Stimulated activated CD4-positive, alpha-beta T cell treated with anti-CD3 and anti-CD28 coated beads, Interleukin-15, amount 100 ng/mL, for 1 hour (primary cell): ENCODE data around the gene KRTAP4-11.
"Not testable (repeated sequence)": the region's sequence is repeated elsewhere in the genome, so short reads cannot be mapped to it uniquely, and the experiment has no call there.

Experiments
- DNase-seq, 2 donors: peaks; one replicate each; pipeline ENCODE4 v3.0.0-alpha.2; 2020; ENCODE audit warnings: low read depth in 1 of 2, low spot score in 1 of 2

The KRTAP4-11 gene

DNA sequence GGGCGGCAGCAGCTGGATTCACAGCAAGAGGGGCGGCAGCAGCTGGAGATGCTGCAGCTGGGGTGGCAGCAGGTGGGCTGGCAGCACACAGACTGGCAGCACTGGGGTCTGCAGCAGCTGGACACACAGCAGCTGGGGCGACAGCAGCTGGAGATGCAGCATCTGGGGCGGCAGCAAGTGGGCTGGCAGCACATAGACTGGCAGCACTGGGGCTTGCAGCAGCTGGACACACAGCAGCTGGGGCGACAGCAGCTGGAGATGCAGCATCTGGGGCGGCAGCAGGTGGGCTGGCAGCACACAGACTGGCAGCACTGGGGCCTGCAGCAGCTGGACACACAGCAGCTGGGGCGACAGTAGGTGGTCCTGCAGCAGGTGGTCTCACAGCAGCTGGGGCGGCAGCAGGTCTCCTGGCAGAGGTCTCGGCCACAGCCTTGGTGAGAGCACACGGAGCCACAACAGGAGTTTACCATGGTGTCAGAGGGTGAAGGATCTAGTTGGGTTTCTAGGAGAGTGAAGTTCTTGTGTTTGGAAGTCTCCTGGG, at the start of gene KRTAP4-11:
Gene KRTAP4-11 (minus strand): TSS at position 528 of the 541 bp plus-strand sequence. CDS start 58 bp downstream, at position 470.
- DNase-seq, result not testable (repeated sequence)

GRCh38 chr17:41167561-41167960, 49.4 kb upstream of the KRTAP4-11 start:
- DNase-seq, result no peak

DNA sequence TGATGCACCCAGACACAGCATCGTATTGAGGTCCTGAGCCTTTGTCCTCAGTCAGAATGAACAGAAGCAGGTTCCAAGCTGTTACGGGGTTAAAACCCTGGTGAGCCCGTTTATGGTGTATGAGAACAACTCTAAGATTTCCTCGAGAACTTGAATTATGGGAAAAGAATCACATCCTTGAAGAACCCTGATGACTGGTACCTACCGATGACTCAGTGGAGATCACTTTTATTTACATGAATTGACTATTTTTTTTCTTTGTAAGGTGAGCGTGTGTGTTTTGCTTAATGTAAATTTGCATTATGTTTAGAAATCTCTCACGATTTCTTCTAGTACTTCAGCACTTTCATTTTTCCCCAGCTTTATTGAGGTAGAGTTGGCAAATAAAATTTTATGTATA, 45.7 kb upstream of the KRTAP4-11 start:
- no peak for DNase-seq

- no peak for DNase-seq
These were observed 42.5 kb upstream of the KRTAP4-11 start, which contains the start of gene KRTAP4-4 for GRCh38 chr17:41160648-41161047. KRTAP4-4 (minus strand) TSS chr17:41160748; CDS start chr17:41160691, 57 bp downstream.

DNA sequence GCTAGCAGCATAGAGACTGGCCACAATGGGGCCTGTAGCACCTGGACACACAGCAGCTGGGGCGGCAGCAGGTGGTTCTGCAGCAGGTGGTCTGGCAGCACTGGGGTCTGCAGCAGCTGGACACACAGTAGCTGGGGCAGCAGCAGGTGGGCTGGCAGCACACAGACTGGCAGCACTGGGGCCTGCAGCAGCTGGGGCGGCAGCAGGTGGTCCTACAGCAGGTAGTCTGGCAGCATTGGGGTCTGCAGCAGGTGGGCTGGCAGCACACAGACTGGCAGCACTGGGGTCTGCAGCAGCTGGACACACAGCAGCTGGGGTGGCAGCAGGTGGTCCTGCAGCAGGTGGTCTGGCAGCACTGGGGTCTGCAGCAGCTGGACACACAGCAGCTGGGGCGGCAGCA, 42.0 kb upstream of the KRTAP4-11 start:
- DNase-seq, result not testable (repeated sequence)

DNA sequence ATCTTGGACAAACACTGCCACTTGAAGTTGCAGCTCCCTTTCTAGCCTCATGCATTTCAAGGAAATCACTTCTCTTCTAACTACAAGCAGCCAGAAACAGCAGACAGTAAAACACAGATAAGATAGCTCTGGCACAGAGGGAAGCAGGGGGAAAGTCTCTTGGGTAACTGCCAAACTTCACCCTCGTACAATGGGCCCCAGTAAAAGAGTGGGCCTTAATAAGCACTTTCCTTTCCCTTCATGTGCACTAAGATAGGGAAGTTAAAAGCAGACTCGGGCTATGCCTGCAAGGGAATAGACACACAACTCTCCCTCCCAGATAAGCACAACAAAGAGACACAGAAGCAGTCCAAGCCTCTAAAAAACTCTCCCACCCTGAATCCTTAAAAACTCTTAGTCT, 35.7 kb upstream of the KRTAP4-11 start:
- no peak for DNase-seq

DNA sequence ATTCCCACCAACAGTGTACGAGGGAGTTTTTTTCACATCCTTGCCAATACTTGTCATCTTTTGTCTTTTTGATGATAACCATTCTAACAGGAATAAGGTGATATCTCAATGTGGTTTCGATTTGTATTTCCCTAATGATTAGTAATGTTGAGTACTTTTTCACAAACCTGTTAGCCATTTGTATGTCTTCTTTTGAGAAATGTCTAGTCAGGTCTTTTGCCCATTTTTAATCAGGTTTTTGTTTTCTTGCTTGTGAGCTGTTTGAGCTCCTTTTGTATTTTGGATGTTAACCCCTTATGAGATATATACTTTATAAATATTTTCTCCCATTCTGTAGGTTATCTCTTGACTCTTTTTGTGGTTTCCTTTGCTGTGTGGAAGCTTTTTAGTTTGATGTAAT, 33.4 kb upstream of the KRTAP4-11 start:
- DNase-seq, result no peak

DNA sequence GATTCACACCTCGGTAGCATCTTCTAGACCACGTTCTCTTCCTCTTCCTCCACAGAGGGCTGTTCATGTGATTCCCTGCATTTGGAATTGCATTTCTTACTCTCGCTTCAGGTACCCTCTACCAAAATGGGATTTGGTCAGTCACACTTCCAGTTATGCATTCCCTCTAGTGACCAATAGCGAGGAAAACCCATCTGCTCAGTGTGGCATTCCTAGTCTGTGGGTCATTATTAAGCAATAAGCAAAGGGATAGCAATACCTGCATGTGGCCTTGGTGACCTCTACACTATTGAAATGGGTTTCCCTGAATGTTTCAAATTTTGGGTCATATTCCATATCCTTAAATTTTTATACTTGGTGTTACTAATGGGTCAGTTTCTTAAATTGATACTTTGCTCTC, 31.9 kb upstream of the KRTAP4-11 start:
- DNase-seq, result no peak

DNA sequence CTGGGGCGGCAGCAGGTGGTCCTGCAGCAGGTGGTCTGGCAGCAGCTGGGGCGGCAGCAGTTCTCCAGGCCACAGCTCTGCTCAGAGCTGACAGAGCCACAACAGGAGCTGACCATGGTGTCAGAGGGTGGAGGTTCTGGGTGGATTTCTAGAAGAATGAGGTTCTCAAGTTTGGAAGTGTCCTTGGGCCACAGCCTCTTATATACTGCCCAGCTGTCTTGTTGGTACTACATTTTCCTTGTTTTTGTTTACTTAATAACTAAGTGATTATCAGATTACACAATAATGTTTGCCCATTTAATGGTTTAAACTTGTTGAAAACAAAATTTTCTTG, 31.4 kb upstream of the KRTAP4-11 start, which contains the start of gene KRTAP4-5:
Gene KRTAP4-5 (minus strand): TSS at position 174 of the 334 bp plus-strand sequence. CDS start 58 bp downstream, at position 116.
- DNase-seq, result no peak

DNA sequence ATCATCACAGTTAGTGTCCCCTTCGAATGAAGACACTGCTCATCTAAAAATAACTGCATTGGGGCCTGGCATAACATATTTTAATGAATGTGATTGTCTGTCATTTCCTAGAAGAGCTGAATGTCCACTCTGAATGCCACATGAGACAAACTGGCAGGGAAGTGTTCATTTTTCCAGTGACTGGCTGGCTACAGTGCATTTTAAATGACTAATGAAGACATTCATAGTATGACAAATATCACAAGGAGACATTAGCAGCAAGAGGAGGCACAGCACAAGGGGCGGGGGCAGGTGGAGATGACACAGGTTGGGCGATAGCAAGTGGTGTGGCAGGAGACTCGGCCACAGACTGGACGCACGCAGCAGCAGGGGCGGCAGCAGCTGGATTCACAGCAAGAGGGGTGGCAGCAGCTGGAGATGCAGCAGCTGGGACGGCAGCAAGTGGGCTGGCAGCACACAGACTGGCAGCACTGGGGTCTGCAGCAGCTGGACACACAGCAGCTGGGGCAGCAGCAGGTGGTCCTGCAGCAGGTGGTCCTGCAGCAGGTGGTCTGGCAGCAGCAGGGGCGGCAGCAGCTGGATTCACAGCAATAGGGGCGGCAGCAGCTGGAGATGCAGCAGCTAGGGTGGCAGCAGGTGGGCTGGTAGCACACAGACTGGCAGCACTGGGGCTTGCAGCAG, 30.9 kb upstream of the KRTAP4-11 start:
- DNase-seq, result not testable (repeated sequence)

GRCh38 chr17:41147531-41148204, 29.5 kb upstream of the KRTAP4-11 start:
- DNase-seq, result no peak

GRCh38 chr17:41145261-41145660, 27.1 kb upstream of the KRTAP4-11 start:
- no peak for DNase-seq

DNA sequence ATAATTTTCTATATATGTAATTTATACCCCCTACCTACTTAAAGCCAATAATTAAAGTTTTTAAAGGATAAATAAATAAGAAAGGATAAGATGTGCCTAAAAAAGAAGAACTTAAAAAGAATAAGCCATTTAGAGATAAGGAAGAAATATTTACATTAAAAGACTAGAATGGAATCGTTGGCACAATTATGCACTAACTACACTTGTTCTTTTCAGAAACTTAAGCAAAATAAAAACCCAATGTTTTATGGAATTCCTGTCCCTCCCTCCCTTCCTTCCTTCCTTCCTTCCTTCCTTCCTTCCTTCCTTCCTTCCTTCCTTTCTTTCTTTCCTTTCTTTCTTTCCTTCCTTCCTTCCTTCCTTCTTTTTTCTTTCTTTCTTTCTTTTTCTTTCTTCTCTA, 26.7 kb upstream of the KRTAP4-11 start:
- DNase-seq, result no peak

DNA sequence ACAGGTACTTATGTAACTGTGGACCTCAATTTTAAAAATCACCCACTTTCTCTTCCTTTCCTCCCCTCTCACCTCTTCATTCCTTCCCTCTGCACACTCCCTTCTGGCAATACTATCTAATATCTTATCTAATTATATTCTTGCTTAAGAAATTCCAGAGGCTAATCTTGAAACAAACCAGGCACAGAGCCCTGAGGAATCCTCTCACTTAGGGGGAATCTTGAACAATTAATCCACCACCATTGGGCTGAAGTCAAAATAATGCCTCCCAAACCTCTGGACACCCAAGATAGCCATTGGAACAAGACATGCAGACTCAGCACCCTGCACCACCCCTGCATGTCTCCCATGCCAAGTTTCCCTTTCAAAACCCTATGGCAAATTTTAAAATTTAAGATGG, 23.2 kb upstream of the KRTAP4-11 start:
- no peak for DNase-seq

GRCh38 chr17:41140360-41141131, 22.4 kb upstream of the KRTAP4-11 start, which contains the start of gene KRTAP4-6:
KRTAP4-6 (minus strand) TSS chr17:41140544; CDS start chr17:41140487, 57 bp downstream.
- no peak for DNase-seq

- DNase-seq, result not testable (repeated sequence)
These were observed 21.7 kb upstream of the KRTAP4-11 start for GRCh38 chr17:41139865-41140264.

DNA sequence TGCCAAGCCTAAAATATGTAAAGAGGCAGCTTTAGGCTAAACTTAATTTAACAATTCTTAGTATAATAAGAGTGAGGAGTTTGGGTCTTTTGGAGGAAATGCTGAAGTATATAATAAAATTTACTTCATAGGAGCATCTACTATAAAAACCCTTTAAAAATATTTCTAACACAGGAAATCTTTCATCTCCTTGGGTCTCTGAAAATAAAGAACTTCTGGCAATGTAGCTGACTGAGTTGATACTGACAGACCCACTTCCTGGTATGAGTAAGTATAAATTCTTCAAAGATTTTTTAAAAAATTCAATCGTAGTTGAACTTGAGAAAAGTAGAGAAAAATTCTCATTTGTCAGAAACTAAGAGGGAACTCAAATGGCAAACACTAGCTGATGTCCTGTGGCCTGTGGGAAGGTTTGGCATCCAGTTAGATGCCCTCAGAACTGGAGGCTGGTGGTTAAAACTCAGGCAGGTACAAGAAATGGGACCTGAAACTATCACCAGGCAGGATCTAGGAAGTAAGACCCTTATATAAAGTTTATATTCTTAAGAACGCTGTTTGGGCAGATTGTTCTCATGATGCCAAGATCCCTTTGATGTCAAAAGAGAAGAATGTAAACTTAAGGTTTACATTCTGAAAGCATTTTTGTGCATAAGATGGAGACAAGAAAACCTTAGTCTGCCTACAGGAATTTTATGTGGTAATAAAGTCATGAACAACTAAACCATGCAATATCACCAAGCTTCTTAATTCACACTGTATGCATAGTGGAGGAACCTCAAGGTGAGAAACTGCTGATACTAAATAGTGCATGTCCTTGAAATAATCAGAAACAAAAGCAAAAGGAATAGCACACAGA, 15.9 kb upstream of the KRTAP4-11 start:
- DNase-seq, result no peak

DNA sequence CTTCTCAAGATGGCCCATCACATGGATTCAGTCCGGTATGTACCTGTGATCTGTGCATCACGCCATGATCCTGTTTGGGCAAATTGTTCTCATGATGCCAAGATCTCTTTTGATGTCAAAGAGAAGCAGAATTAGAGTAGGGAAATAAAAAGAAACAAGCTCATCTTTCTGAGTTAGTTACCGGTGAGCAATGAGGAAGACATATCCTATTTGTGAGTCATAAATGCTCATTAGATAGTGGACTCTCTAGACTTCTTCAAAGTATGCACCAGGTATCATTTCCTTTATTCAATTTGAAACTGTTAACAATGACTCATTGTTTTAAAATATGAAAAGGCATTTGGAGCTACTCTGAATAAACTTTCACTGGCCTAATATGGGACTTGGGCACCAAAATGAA, 13.8 kb upstream of the KRTAP4-11 start:
- no peak for DNase-seq

DNA sequence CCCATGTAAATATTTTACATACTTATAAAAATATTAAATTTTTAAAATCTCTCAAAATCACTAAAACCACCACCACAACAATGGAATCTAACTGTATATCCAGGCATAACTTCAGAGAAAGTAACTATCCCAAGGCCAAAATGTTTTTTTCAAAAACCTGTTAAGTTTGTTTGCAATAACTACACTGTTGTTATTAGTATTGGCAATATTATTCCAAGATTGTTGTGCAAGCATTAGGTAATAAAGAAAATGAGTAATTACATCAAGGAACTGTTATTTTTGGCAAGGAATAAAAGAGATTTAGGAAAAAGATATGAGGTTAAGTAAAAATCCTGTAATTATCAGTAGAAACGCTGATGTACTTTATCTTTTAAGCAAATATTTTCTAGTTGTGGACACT, 9.2 kb upstream of the KRTAP4-11 start:
- DNase-seq, result no peak

DNA sequence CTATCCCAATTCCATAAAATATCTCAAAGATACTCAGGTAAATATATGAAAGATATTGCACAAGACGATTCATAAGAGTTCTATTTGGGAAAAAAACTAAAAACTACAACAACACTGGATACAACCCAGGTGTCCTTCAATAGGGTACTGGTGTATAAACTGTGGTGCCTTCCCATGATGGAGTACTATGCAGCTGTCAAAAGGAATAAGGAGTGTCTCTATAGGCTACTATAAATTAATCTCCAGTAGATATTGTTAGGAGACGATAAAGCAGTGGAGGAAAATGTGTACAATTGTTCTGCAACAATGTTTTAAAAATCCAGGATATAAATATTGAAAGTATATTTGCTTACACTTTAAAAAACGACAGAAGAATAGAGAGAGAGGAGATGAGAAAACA, 8.2 kb upstream of the KRTAP4-11 start:
- no peak for DNase-seq

- no peak for DNase-seq
These were observed 6.9 kb upstream of the KRTAP4-11 start for GRCh38 chr17:41125064-41125463.
